Prostate gland (tissue), 2 donors: ENCODE measurements around the gene AP1S1. TPM values are rescaled to one million over a fixed set of nuclear protein-coding genes. Genes with fewer than 3 reads are reported as not detected.
"Not testable (repeated sequence)": the region's sequence is repeated elsewhere in the genome, so short reads cannot be mapped to it uniquely, and the experiment has no call there.

Experiments
- DNase-seq: peaks from one replicate; pipeline ENCODE4 v3.0.0-alpha.2; 2019; ENCODE audit warnings: low spot score
- H3K27ac ChIP-seq, 2 donors: fragments of 200-600 bp; sonication (generic); 2 replicates each; pipeline ENCODE4 v1.5.1; 2017 to 2019
- H3K27me3 ChIP-seq: fragments of 200-600 bp; sonication (generic); replicated peaks from 2 replicates; pipeline ENCODE4 v1.5.1; 2019; ENCODE audit not compliant: insufficient read depth
- H3K36me3 ChIP-seq, 2 donors: fragments of 200-600 bp; sonication (generic); 1 replicate in 1 of 2; 2 replicates in 1 of 2; pipeline versions ENCODE4 v1.5.1 to v1.8.1; 2017 to 2019
- H3K4me1 ChIP-seq: fragments of 200-600 bp; sonication (generic); replicated peaks from 2 replicates; pipeline ENCODE4 v1.5.1; 2019
- H3K4me3 ChIP-seq, 2 donors: fragments of 200-600 bp; sonication (generic); 2 replicates each; pipeline ENCODE4 v1.5.1; 2017 to 2019
- H3K9me3 ChIP-seq: fragments of 200-600 bp; sonication (generic); 2 replicates; pipeline ENCODE4 v1.5.1; 2017
- POLR2A ChIP-seq: fragments of 450-650 bp; IDR thresholded peaks from one replicate; pipeline ENCODE4 v1.6.1; 2016; ENCODE audit warnings: antibody characterized with exemption, mild to moderate bottlenecking
- POLR2AphosphoS5 ChIP-seq: sonication (generic); formaldehyde crosslinking; IDR thresholded peaks from one replicate; pipeline ENCODE4 v1.6.1; 2017; ENCODE audit warnings: antibody characterized with exemption
- WGBS: methylation state at CpG from one replicate; pipeline ENCODE4 v1.1.5; 2018; 5-methylcytosine and 5-hydroxymethylcytosine counted together
- intact Hi-C: fragments of 100-400 bp; cut with DNase I; formaldehyde crosslinking; loops from one replicate; pipeline ENCODE4 v1.14.2; 2022
- total RNA-seq, 2 donors: library from RNA; depleted of rRNA; stranded (reverse); fragments of >200 nt; gene quantifications; one replicate each; pipeline ENCODE4 v1.1.0, GENCODE V29; 2016
- TF ChIP-seq, protein P1 (sequence below), 4 experiments: fragments of 200-600 bp in 2 of 4; fragments of 450-650 bp in 2 of 4; sonication (generic) in 2 of 4; IDR thresholded peaks; 1 replicate in 3 of 4; 2 replicates in 1 of 4; pipeline ENCODE4 v1.5.1; 2016 to 2019; ENCODE audit warnings: antibody characterized with exemption in 4 of 4, mild to moderate bottlenecking in 2 of 4, moderate library complexity in 2 of 4

AP1S1 gene
- total RNA-seq, 2 donors from 2014 or later, result 47.2 to 90.0 TPM

- no peaks in the 10 kb centered on the region for H3K36me3 ChIP-seq
- TF ChIP-seq, protein P1, sequence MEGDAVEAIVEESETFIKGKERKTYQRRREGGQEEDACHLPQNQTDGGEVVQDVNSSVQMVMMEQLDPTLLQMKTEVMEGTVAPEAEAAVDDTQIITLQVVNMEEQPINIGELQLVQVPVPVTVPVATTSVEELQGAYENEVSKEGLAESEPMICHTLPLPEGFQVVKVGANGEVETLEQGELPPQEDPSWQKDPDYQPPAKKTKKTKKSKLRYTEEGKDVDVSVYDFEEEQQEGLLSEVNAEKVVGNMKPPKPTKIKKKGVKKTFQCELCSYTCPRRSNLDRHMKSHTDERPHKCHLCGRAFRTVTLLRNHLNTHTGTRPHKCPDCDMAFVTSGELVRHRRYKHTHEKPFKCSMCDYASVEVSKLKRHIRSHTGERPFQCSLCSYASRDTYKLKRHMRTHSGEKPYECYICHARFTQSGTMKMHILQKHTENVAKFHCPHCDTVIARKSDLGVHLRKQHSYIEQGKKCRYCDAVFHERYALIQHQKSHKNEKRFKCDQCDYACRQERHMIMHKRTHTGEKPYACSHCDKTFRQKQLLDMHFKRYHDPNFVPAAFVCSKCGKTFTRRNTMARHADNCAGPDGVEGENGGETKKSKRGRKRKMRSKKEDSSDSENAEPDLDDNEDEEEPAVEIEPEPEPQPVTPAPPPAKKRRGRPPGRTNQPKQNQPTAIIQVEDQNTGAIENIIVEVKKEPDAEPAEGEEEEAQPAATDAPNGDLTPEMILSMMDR (IDR thresholded peaks at IDR 0.05), result no peak
- TF ChIP-seq POLR2A (no peak), POLR2AphosphoS5 (no peak)
- no peak overlapping the region for H3K4me3 ChIP-seq
- no peaks in the 10 kb centered on the region for H3K9me3 ChIP-seq
- no peak overlapping the region for H3K27ac ChIP-seq
- intact Hi-C loops, result no loop called here
- no peak for DNase-seq
- H3K4me1 ChIP-seq, result no peaks in the 10 kb centered on the region
- H3K27me3 ChIP-seq, result no peaks in the 10 kb centered on the region
- 45% methylated on average over 10 of the region's 10 CpGs for WGBS
Observed at GRCh38 chr7:101119876-101120275, 34.4 kb upstream of the AP1S1 start.

DNA sequence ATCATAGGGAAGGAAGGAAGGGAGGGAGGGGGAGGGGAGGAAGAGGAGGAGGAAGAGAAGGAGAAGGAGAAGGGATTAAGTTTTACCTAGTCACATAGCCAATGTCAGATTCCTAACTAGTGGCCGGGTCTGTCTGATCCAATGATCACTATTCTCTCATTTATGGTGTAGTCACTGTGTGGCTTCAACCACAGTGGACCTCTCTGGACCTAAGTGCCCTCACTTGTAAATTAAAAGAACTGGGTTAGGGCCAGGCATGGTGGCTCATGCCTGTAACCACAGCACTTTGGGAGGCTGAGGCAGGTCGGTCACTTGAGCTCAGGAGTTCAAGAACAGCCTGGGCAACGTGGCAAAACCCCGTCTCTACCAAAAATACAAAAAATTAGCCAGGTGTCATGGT, 34.0 kb upstream of the AP1S1 start:
- intact Hi-C loops, result no loop called here
- 73% methylated on average over 4 of the region's 4 CpGs for WGBS
- TF ChIP-seq POLR2A, result no peak
- TF ChIP-seq, protein P1 (IDR thresholded peaks at IDR 0.05), result no peak
- TF ChIP-seq POLR2AphosphoS5, result no peak
- no peaks in the 10 kb centered on the region for H3K9me3 ChIP-seq
- no peak overlapping the region for H3K4me3 ChIP-seq
- H3K27me3 ChIP-seq, result no peaks in the 10 kb centered on the region
- no peak for DNase-seq
- no peaks in the 10 kb centered on the region for H3K4me1 ChIP-seq
- H3K27ac ChIP-seq, result no peak overlapping the region
- no peaks in the 10 kb centered on the region for H3K36me3 ChIP-seq

DNA sequence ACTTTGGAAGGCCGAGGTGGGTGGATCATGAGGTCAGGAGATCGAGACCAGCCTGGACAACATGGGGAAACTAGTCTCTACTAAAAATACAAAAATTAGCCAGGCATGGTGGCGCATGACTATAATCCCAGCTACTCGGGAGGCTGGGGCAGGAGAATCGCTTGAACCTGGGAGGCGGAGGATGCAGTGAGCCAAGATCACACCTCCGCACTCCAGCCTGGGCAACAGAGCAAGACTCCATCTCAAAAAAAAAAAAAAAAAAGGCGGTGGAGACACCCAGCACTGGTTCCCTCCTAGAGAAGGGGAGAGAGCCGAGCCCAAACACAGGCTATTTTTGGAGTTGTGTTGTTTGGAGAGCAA, 32.7 kb upstream of the AP1S1 start:
- H3K4me1 ChIP-seq, H3K4me3 ChIP-seq, H3K36me3 ChIP-seq, H3K27me3 ChIP-seq, DNase-seq, intact Hi-C loops, H3K9me3 ChIP-seq: not testable (repeated sequence)
- H3K27ac ChIP-seq, result peak overlapping the region; percentile 72 to 74
- 66% methylated on average over 9 of the region's 9 CpGs for WGBS

GRCh38 chr7:101121991-101122932, 32.0 kb upstream of the AP1S1 start:
- Histone ChIP-seq H3K27me3 (no peaks in the 10 kb centered on the region), H3K4me3 (peak overlapping the region in 1 of 2 donors; percentile 13), H3K4me1 (no peaks in the 10 kb centered on the region), H3K9me3 (no peaks in the 10 kb centered on the region), H3K36me3 (no peaks in the 10 kb centered on the region), H3K27ac (peak overlapping the region; percentile 72 to 74)
- TF ChIP-seq POLR2A (no peak), POLR2AphosphoS5 (peak; percentile 56)
- TF ChIP-seq, protein P1 (IDR thresholded peaks at IDR 0.05), result no peak
- intact Hi-C loops, result no loop called here
- DNase-seq, result no peak
- WGBS, result 47% methylated on average over 17 of the region's 17 CpGs

DNA sequence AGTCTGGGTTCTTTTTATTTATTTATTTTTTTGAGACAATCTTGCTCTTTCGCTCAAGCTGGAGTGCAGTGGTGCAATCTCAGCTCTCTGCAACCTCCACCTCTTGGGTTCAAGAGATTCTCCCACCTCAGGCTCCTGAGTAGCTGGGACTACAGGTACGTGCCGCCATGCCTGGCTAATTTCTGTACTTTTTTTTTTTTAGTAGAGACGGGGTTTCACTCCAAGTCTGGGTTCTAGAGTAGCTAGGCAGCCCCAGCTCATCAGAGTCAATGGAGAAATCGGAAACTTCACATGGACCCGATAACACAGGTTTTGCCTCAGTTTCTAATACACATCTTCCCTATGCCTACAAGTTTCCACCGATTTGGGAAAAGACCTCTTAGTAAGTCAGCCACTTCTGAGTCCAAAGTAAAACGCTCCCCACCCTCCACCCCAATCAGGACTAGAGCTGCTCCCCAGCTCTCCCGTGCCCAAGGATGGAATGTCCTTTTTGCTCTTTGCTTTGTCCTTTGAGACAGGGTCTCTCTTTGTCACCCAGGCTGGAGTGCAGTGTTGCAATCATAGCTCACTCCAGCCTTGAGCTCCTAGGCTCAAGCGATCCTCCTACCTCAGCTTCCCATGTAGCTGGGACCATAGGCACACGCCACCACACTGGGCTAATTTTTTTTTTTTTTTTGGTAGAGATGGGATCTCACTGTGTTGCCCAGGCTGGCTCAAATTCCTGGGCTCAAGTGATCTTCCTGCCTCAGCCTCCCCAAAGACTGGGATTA, 31.2 kb upstream of the AP1S1 start:
- H3K27ac ChIP-seq, result peak overlapping the region; percentile 72 to 74
- H3K9me3 ChIP-seq, result no peaks in the 10 kb centered on the region
- no peaks in the 10 kb centered on the region for H3K36me3 ChIP-seq
- intact Hi-C loops, result no loop called here
- WGBS, result 91% methylated on average over 11 of the region's 11 CpGs
- H3K4me3 ChIP-seq, result no peak overlapping the region
- no peak for TF ChIP-seq POLR2A
- TF ChIP-seq, protein P1 (IDR thresholded peaks at IDR 0.05), result no peak
- TF ChIP-seq POLR2AphosphoS5, result no peak
- H3K4me1 ChIP-seq, result no peaks in the 10 kb centered on the region
- no peaks in the 10 kb centered on the region for H3K27me3 ChIP-seq
- DNase-seq, result no peak
